Fibroblast of the aortic adventitia (primary cell): ENCODE data around the gene FIP1L1. TPM values are rescaled to one million over a fixed set of nuclear protein-coding genes. Genes with fewer than 3 reads are reported as not detected.
"Not testable (repeated sequence)": the region's sequence is repeated elsewhere in the genome, so short reads cannot be mapped to it uniquely, and the experiment has no call there.

Experiments used
- DNase-seq: peaks from one replicate; pipeline ENCODE4 v3.0.0-alpha.2; 2010; ENCODE audit warnings: low read depth
- H3K4me3 ChIP-seq: 2 replicates; pipeline ENCODE4 v1.5.1; 2011; ENCODE audit warnings: low read depth, mild to moderate bottlenecking, control low read depth, low read length, moderate library complexity
- CTCF ChIP-seq: IDR thresholded peaks from 2 replicates; pipeline ENCODE4 v1.5.1; 2011; ENCODE audit warnings: mild to moderate bottlenecking, low read length, control low read depth, inconsistent platforms; ENCODE audit not compliant: insufficient read depth
- total RNA-seq: library from RNA; depleted of rRNA; stranded (reverse); fragments of >200 nt; gene quantifications from 2 replicates; pipeline ENCODE4 v1.2.3, GENCODE V29; 2012; ENCODE audit warnings: low replicate concordance

FIP1L1 gene
- total RNA-seq, 1 donor: 115 TPM

- DNase-seq: no peak
- no peak for TF ChIP-seq CTCF
- peak overlapping the region; percentile 11 for H3K4me3 ChIP-seq
Measured at GRCh38 chr4:53380221-53380620, 2.8 kb downstream of the FIP1L1 start.

- not testable (repeated sequence) for DNase-seq, H3K4me3 ChIP-seq
Measured at GRCh38 chr4:53409479-53409878, 32.0 kb downstream of the FIP1L1 start.

DNA sequence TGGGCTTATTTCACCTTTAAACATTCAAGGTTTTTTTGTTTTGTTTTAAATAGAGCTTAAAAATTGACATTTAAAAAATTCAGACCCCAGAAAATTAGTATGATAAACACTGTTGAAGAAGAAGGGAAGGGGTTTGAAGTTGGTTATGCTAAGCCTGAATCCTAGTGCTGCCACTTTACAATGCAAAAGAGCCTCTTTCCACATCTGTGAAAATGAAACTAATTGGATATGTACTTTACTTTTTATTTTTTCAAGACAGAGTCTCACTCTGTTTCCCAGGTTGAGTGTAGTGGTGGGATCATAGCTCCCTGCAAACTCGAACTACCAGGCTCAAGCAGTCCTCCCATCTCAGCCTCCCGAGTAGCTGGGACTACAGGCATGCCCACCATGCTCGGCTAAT is 41.8 kb downstream of the FIP1L1 start:
- H3K4me3 ChIP-seq: no peak overlapping the region
- TF ChIP-seq CTCF: no peak
- DNase-seq: no peak

GRCh38 chr4:53421791-53422190 is 44.4 kb downstream of the FIP1L1 start:
- H3K4me3 ChIP-seq: no peak overlapping the region
- DNase-seq: no peak
- TF ChIP-seq CTCF: no peak

- H3K4me3 ChIP-seq: no peak overlapping the region
- DNase-seq: no peak
- TF ChIP-seq CTCF: no peak
Measured at GRCh38 chr4:53422367-53422766, 44.9 kb downstream of the FIP1L1 start.

GRCh38 chr4:53424280-53424679 is 46.8 kb downstream of the FIP1L1 start:
- no peak for TF ChIP-seq CTCF
- no peak overlapping the region for H3K4me3 ChIP-seq
- DNase-seq: no peak

DNA sequence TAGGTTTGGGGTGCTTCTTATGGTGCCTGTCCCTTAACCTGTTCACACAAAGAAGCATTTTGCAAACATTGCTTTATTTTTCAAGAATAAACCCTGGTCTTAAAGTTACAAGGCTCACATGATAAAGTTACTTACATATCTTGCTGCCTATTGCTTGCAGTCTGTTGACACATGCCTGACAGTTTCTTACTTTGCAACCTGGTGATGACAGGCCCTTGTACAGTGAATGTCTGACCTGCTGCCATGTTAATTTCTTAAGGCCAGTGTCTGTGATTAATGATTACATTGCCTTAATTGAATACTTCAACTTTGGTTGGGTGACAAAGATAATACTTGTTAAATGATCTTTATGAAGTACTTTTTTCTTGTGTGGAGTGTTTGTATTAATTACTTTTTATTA is 49.9 kb downstream of the FIP1L1 start:
- no peak overlapping the region for H3K4me3 ChIP-seq
- TF ChIP-seq CTCF: no peak
- no peak for DNase-seq
